NT2/D1 (cell line): ENCODE measurements around the gene LIN37.

ENCODE experiments used
- SUZ12 ChIP-seq: IDR thresholded peaks from 2 replicates; pipeline ENCODE4 v1.6.1; 2011; ENCODE audit not compliant: insufficient read length, insufficient read depth; ENCODE audit errors: extremely low read depth
- YY1 ChIP-seq: IDR thresholded peaks from 2 replicates; pipeline ENCODE4 v1.6.1; 2011; ENCODE audit not compliant: insufficient read length, insufficient read depth
- ZNF274 ChIP-seq: IDR thresholded peaks from 2 replicates; pipeline ENCODE4 v1.6.1; 2011; ENCODE audit warnings: mild to moderate bottlenecking, low read depth, low read length

GRCh38 chr19:35719402-35720162 lies 28.8 kb upstream of the LIN37 start:
- TF ChIP-seq SUZ12 (no peak), YY1 (no peak), ZNF274 (no peak)
